Thyroid gland (tissue), 4 donors: ENCODE measurements around the gene BAHCC1.

ENCODE experiments used
- POLR2A ChIP-seq, 2 donors: fragments of 450-650 bp; IDR thresholded peaks; one replicate each; pipeline ENCODE4 v1.6.1; 2017; ENCODE audit warnings: antibody characterized with exemption in 2 of 2, mild to moderate bottlenecking in 2 of 2, moderate library complexity in 1 of 2
- TF ChIP-seq, protein P1 (sequence below), 6 experiments: fragments of 200-600 bp in 3 of 6; fragments of 450-650 bp in 3 of 6; sonication (generic) in 3 of 6; IDR thresholded peaks; one replicate each; pipeline ENCODE4 v1.5.1; 2016 to 2019; ENCODE audit warnings: antibody characterized with exemption in 6 of 6, mild to moderate bottlenecking in 2 of 6, inconsistent platforms in 1 of 6, moderate library complexity in 1 of 6

DNA sequence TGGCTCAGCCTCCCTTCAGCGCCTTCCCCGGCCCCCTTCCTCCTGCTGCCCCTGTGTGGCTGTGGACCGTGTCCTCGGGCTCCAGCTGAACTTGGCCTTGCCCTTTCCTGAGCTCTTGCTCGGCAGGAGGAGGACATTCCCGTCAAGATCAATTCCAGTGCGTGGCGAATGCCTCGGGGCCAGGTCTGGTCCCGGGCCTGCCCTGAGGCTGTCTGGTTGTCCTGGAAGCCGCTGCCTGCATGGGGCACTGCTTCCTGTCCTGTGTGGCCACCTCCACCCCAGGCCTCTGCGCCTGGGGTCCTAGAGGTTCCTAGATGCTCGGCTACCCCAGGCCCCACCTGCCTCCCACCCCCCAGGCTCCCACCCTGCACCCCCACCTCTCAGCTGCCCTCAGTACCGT lies 12.8 kb downstream of the BAHCC1 start:
- TF ChIP-seq, protein P1, sequence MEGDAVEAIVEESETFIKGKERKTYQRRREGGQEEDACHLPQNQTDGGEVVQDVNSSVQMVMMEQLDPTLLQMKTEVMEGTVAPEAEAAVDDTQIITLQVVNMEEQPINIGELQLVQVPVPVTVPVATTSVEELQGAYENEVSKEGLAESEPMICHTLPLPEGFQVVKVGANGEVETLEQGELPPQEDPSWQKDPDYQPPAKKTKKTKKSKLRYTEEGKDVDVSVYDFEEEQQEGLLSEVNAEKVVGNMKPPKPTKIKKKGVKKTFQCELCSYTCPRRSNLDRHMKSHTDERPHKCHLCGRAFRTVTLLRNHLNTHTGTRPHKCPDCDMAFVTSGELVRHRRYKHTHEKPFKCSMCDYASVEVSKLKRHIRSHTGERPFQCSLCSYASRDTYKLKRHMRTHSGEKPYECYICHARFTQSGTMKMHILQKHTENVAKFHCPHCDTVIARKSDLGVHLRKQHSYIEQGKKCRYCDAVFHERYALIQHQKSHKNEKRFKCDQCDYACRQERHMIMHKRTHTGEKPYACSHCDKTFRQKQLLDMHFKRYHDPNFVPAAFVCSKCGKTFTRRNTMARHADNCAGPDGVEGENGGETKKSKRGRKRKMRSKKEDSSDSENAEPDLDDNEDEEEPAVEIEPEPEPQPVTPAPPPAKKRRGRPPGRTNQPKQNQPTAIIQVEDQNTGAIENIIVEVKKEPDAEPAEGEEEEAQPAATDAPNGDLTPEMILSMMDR (IDR thresholded peaks at IDR 0.05): no peak
- no peak for TF ChIP-seq POLR2A (IDR thresholded peaks at IDR 0.05)
